Measurements from ENCODE around the gene RBBP4.

DNA sequence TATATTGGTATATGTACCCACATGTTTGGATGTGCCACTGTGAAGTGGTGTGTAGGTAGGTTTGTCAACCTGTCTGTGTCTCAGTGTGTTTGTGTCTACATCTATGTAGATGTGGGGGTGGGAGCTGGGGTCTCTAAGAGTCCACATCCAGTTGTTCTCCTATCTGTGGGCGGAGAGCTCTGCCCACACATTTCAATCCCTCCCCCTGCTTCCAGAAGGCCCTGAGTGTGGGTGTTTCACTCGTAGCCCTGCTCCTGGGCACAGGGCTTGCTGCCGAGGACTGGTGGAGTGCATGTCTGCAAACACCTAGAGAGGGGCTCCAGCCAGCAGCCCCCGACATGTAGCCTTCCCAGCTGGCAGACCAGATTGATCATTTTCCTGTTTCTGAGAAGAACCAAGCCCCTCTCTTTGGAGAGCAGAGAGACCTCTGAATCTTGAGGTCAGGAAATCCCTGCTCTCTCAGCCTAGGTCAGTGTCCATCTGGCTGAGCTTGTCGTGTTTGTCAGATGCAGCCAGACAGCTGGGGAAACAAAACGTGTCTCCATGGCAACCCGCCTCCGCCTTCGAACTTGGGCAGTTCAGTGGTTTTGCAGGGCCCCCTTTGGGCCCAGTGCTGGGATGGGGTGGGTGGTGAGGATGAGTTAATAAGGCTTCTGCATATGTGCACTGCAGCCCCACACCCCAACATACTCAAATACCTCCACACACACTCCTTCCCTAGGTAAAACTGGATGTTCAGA is 82.7 kb downstream of the RBBP4 start:
- TF ChIP-seq, protein P1, sequence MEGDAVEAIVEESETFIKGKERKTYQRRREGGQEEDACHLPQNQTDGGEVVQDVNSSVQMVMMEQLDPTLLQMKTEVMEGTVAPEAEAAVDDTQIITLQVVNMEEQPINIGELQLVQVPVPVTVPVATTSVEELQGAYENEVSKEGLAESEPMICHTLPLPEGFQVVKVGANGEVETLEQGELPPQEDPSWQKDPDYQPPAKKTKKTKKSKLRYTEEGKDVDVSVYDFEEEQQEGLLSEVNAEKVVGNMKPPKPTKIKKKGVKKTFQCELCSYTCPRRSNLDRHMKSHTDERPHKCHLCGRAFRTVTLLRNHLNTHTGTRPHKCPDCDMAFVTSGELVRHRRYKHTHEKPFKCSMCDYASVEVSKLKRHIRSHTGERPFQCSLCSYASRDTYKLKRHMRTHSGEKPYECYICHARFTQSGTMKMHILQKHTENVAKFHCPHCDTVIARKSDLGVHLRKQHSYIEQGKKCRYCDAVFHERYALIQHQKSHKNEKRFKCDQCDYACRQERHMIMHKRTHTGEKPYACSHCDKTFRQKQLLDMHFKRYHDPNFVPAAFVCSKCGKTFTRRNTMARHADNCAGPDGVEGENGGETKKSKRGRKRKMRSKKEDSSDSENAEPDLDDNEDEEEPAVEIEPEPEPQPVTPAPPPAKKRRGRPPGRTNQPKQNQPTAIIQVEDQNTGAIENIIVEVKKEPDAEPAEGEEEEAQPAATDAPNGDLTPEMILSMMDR (IDR thresholded peaks at IDR 0.05), result no peak
- no peak for TF ChIP-seq POLR2A (IDR thresholded peaks at IDR 0.05)
